ENCODE measurements around the gene GPRIN2.
A peak's percentile ranks its signal among the peaks of the same experiment; 100 is the strongest.

DNA sequence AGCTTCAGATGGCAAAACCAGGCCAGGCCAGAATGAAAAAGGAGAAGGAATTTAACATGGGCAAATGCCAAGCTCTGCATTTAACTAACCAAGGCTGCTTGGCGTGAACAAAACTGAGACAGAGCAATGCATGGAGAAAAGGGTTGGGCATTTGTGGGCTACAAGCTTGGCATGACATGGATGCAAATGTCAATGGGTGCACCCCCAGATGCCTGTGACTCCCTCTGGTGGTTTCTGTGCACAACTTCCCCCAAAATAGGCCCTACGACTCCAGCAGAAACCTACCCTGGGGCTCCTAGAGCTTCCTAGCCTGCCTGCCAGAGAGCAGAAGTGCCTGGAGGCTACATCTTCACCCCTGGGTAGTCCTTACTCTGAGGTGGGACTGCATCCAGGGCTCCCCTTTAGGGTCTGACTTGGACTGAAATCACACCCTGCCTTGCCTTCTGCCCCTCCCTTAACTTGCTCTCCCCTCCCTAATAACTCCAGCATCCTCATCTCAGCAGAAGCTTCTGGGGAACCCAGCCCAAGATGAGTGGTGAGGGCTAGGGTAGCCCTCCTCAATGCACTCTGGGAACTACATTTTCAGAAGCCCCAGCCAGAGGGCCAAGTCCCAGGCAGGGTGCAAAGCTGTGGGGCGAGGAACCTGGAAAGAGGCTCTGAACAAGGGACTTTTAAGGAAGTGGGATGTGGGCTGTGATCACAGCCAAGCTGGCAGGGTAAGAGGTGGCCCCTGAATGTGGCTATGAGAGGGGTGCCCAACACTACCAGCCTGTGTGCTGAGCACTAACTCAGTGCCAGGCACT, 11.3 kb downstream of the GPRIN2 start:
- TF ChIP-seq EZH2 (IDR thresholded peaks at IDR 0.05; ENCODE audit: borderline replicate concordance, low read length): no peak
- TF ChIP-seq, protein P1, sequence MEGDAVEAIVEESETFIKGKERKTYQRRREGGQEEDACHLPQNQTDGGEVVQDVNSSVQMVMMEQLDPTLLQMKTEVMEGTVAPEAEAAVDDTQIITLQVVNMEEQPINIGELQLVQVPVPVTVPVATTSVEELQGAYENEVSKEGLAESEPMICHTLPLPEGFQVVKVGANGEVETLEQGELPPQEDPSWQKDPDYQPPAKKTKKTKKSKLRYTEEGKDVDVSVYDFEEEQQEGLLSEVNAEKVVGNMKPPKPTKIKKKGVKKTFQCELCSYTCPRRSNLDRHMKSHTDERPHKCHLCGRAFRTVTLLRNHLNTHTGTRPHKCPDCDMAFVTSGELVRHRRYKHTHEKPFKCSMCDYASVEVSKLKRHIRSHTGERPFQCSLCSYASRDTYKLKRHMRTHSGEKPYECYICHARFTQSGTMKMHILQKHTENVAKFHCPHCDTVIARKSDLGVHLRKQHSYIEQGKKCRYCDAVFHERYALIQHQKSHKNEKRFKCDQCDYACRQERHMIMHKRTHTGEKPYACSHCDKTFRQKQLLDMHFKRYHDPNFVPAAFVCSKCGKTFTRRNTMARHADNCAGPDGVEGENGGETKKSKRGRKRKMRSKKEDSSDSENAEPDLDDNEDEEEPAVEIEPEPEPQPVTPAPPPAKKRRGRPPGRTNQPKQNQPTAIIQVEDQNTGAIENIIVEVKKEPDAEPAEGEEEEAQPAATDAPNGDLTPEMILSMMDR (conservative IDR thresholded peaks at IDR 0.05 in 1 of 2, IDR thresholded peaks at IDR 0.05 in 1 of 2; ENCODE audit: extremely low read depth in 1 of 2, insufficient read depth in 1 of 2, low read depth in 1 of 2, low read length in 2 of 2): peak; percentile 61 to 70

Measured in mammary epithelial cell (primary cell).